Measurements from ENCODE around the gene SH3PXD2A. TPM values are rescaled to one million over a fixed set of nuclear protein-coding genes. Genes with fewer than 3 reads are reported as not detected.
A peak's percentile ranks its signal among the peaks of the same experiment; 100 is the strongest.

SH3PXD2A gene
- total and polyA plus RNA-seq, 7 donors: 3.0 to 57.7 (median 10.6) TPM

GRCh38 chr10:103680869-103681236 is 174.5 kb downstream of the SH3PXD2A start:
- Histone ChIP-seq H3K36me3 (ENCODE audit: insufficient read depth in 1 of 2, low read depth in 1 of 2) (no peaks in the 10 kb centered on the region), H3K9me3 (no peaks in the 10 kb centered on the region), H3K27ac (no peak overlapping the region), H3K4me1 (peaks cover 11% of the 10 kb centered on the region), H3K27me3 (ENCODE audit: insufficient read depth in 3 of 3, low read length in 2 of 3) (no peaks in the 10 kb centered on the region), H3K4me3 (no peak overlapping the region)
- intact Hi-C loops (cut with DNase I): loop anchor here (10.0 kb wide), 1 partner anchor 266 kb away; no protein-coding TSS in a partner anchor
- 81 to 84% (median 84%) methylated on average over 6 of the region's 6 CpGs for WGBS, 3 donors
- no peak for DNase-seq
- no peak for ATAC-seq
- TF ChIP-seq CTCF (IDR thresholded peaks at IDR 0.05): no peak

GRCh38 chr10:103679096-103679790 is 176.1 kb downstream of the SH3PXD2A start:
- intact Hi-C loops (cut with DNase I): no loop called here
- Histone ChIP-seq H3K9me3 (no peaks in the 10 kb centered on the region), H3K27ac (no peak overlapping the region), H3K4me3 (no peak overlapping the region), H3K36me3 (ENCODE audit: insufficient read depth in 1 of 2, low read depth in 1 of 2) (no peaks in the 10 kb centered on the region), H3K27me3 (ENCODE audit: insufficient read depth in 3 of 3, low read length in 2 of 3) (no peaks in the 10 kb centered on the region), H3K4me1 (peaks cover 9% of the 10 kb centered on the region)
- ATAC-seq: no peak
- DNase-seq: no peak
- no peak for TF ChIP-seq CTCF (IDR thresholded peaks at IDR 0.05)
- WGBS, 3 donors: 86 to 94% (median 89%) methylated on average over 4 of the region's 4 CpGs

GRCh38 chr10:103678178-103678526 is 177.2 kb downstream of the SH3PXD2A start:
- intact Hi-C loops (cut with DNase I): no loop called here
- ATAC-seq: peak; percentile 71 to 73 (median 72)
- H3K4me3 ChIP-seq: peak overlapping the region; percentile 37

GRCh38 chr10:103677486-103678177 is 177.7 kb downstream of the SH3PXD2A start:
- intact Hi-C loops (cut with DNase I): no loop called here
- H3K4me1 ChIP-seq: peaks cover 14% of the 10 kb centered on the region
- DNase-seq: no peak
- peak overlapping the region; percentile 30 for H3K27ac ChIP-seq
- WGBS, 3 donors: 51 to 63% (median 59%) methylated on average over 13 of the region's 13 CpGs
- TF ChIP-seq CTCF (IDR thresholded peaks at IDR 0.05): no peak
- no peaks in the 10 kb centered on the region for H3K36me3 ChIP-seq (ENCODE audit: insufficient read depth in 1 of 2, low read depth in 1 of 2)
- peak overlapping the region; percentile 37 for H3K4me3 ChIP-seq
- no peaks in the 10 kb centered on the region for H3K9me3 ChIP-seq
- no peaks in the 10 kb centered on the region for H3K27me3 ChIP-seq (ENCODE audit: insufficient read depth in 3 of 3, low read length in 2 of 3)
- peak in 2 of 4 donors; percentile 4 to 8 for ATAC-seq

More at GRCh38 chr10:103678178-103678526, 177.2 kb downstream of the SH3PXD2A start:
- no peaks in the 10 kb centered on the region for H3K36me3 ChIP-seq (ENCODE audit: insufficient read depth in 1 of 2, low read depth in 1 of 2)
- H3K4me1 ChIP-seq: peaks cover 10% of the 10 kb centered on the region
- 35 to 56% (median 44%) methylated on average over 12 of the region's 12 CpGs for WGBS, 3 donors
- no peak for TF ChIP-seq CTCF (IDR thresholded peaks at IDR 0.05)
- no peaks in the 10 kb centered on the region for H3K27me3 ChIP-seq (ENCODE audit: insufficient read depth in 3 of 3, low read length in 2 of 3)
- DNase-seq: peak; percentile 79 to 90
- no peaks in the 10 kb centered on the region for H3K9me3 ChIP-seq
- peak overlapping the region; percentile 30 for H3K27ac ChIP-seq
